Stimulated activated CD8-positive, alpha-beta memory T cell treated with anti-CD3 and anti-CD28 coated beads, Interleukin-12 subunit alpha, Interleukin-12 subunit beta, amount 100 ng/mL, for 1 hour (primary cell): ENCODE data around the gene IL4R.
A peak's percentile ranks its signal among the peaks of the same experiment; 100 is the strongest.
"Not testable (repeated sequence)": the region's sequence is repeated elsewhere in the genome, so short reads cannot be mapped to it uniquely, and the experiment has no call there.

Experiments used
- DNase-seq: peaks from one replicate; pipeline ENCODE4 v3.0.0-alpha.2; 2020; ENCODE audit warnings: low read depth

The IL4R gene

DNA sequence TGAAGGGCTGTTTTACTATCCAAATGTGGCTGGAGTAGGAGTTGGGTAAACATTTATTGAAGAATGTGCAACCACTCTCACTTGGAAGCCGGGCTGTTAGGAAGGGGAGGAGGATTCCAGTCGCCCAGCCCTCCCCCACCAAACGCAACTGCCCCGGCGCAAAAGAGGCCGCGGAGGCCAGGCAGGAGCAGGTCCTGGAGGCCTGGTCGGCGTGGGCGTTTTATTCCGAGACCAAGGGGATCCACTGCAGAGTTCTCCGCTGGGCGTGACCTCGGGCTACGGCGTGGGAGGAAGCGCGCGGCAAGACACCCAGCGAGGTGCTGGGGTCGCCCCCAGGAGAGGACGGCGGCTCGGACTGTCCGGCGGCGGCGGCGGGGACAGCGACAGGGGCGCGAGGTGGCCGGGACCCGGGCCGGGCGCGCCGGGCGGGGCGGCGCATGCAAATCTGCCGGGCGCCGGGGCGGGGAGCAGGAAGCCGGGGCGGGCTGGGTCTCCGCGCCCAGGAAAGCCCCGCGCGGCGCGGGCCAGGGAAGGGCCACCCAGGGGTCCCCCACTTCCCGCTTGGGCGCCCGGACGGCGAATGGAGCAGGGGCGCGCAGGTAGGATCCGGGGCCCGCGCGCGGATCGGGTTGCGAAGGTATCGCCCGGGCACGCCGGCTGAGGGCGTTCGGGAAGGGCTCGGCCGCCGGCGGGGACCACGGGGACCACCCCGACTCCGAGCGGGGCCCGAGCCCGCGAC lies at the start of gene IL4R:
TSS of gene IL4R (plus strand) at position 553 of the 739 bp plus-strand sequence. CDS start 26,230 bp downstream, outside the sequence.
- peak; percentile 39 for DNase-seq

GRCh38 chr16:27264151-27264550 lies 49.6 kb upstream of the IL4R start:
- DNase-seq, result no peak

- DNase-seq, result no peak
These were observed 47.8 kb upstream of the IL4R start for GRCh38 chr16:27265982-27266381.

DNA sequence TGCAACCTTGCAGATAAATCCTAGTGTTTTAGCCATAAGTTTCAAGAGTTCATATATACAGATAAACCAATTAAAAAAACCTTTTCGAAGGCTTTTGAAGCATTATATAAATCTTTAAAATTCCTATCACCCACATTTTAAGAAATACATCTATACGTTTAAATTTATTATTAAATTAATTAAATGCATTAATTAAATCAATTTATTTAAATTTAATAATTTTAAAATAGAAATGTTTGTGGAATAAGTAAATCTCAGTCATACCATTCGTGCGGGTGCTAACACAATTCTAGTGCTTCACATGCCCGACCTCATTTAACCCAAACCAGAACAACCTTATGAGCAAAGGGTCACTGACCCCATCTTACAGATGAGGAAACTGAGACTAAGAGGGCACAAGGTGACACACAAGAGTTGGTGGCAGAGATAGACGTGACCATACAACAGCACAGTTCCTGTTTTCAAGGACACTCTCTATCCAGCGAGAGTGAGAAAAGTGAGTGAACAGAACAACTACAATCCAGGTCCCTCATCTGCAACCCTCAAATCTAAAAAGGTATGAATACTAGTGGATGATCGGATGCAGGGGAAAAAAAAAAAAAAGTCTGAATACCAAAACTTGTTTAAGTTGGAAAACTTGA lies 46.6 kb upstream of the IL4R start:
- no peak for DNase-seq

DNA sequence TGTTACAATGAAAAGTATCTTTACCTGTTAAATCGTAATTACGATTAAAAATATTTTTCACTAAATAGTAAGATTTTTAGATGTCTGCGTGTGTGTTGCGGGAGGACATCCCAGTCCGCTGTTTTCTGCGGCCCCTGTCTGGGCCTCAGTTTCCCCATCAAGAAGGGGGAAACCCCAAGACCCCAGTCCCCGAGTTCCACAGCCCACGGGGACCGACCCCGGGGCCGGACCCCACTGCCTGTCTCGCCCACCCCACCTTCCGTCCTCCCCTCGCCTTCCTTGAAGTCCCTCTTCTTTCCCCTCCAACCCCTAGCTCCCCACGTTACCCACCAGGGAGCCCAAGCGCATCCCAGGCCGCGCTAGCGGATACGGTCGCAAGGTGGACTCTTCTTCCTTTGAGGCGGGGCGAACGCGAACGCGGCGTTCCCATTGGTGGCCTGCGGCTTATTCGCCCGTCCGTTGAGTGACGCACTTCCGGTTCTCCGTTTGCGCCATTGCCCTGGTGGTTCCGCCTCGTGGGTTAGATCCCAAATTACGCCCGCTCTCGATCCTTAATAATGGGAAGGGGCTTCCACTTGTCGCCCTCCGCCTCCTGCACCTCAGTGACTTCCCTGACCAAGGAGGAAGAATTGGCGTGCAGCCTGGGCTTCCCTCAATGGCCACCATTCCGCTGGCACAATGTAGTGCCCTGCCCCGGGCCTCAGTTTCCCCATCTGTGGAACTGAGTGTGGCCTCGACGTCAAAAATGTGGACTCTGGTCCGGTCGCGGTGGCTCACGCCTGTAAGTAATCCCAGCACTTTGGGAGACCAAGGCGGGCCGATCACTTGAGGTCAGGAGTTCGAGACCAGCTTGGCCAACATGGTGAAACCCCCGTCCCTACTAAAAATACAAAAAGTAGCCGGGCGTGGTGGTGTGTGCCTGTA lies 45.1 kb upstream of the IL4R start, which contains the start of gene NSMCE1:
TSS of gene NSMCE1 (minus strand) at position 397 of the 924 bp plus-strand sequence. CDS start 11,202 bp downstream, outside the sequence.
- peak; percentile 95 for DNase-seq

GRCh38 chr16:27269300-27270150 lies 44.2 kb upstream of the IL4R start:
- DNase-seq, result no peak

DNA sequence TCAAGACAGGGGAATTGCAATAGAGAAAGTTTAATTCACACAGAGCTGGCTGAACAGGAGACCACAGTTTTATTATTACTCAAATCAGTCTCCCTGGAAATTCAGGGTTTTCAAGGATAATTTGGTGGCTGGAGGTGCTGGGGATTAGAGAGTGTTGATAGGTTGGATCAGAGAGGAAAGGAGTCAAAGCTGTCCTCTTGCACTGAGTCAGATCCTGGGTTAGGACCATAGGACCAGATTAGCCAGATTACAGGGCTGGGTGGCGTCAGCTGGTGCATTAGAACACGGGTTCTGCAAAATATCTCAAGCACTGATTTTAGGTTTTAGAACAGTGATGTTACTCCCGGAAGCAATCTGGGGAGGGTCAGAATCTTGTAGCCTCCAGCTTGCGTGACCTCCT lies 43.4 kb upstream of the IL4R start:
- DNase-seq, result no peak

GRCh38 chr16:27272076-27272475 lies 41.7 kb upstream of the IL4R start:
- no peak for DNase-seq

GRCh38 chr16:27272697-27273096 lies 41.1 kb upstream of the IL4R start:
- not testable (repeated sequence) for DNase-seq

- DNase-seq, result no peak
These were observed 40.5 kb upstream of the IL4R start for GRCh38 chr16:27273330-27273669.

DNA sequence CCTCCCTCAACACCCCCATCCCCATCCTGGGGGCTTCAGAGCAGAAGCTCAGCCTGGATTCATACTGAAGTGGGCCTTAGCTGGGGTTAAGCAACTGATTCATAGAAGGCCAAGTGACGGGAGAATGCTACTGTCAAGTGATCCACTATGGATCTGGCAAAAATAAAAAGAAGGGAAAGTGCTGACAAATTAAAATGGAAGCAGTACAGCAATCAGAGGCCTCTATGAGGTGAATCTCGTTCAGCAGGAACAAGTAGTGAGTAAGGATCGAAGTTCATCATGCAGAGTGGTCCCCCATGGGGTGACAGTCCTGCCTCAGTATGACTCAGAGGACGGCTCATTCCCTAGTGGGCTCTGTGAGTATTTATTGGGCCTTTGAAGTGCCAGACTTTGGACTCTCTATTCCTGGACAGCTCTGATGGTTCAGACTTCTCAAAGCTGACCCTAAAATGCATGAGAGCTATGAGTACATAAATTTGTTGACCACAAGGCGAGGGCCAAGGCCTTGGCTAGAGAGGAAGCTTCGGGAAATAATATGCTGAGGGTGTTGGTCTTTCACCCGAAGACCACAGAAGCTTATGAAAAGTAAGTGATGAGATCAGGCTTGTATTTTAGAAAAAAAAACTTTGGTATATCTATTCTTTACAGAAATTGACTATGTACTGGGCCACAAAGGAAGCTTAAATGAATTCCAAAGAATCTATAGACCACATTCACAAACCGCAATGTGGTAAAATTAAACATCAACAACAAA lies 39.9 kb upstream of the IL4R start:
- DNase-seq, result no peak

DNA sequence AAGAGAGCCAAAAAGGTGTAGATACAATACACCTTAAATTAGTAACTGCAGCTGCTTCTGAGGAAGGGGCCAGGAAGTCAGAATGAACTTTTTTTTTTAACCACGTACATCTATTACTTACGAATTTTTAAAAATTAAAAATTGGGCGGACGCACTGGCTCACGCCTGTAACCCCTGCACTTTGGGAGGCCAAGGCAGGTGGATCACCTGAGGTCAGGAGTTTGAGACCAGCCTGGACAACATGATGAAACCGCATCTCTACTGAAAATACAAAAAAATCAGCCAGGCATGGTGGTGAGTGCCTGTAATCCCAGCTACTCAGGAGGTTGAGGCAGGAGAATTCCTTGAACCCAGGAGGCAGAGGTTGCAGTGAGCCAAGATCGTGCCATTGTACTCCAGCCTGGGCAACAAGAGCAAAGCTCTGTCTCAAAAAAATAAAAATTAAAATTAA lies 39.3 kb upstream of the IL4R start:
- not testable (repeated sequence) for DNase-seq

GRCh38 chr16:27275394-27275793 lies 38.4 kb upstream of the IL4R start:
- DNase-seq, result no peak

GRCh38 chr16:27281243-27281642 lies 32.5 kb upstream of the IL4R start:
- DNase-seq, result no peak

- DNase-seq, result no peak
These were observed 28.7 kb upstream of the IL4R start for GRCh38 chr16:27284865-27285675.

- no peak for DNase-seq
These were observed 28.0 kb upstream of the IL4R start for GRCh38 chr16:27285676-27286196.

- DNase-seq, result no peak
These were observed 27.3 kb upstream of the IL4R start for GRCh38 chr16:27286451-27286850.

DNA sequence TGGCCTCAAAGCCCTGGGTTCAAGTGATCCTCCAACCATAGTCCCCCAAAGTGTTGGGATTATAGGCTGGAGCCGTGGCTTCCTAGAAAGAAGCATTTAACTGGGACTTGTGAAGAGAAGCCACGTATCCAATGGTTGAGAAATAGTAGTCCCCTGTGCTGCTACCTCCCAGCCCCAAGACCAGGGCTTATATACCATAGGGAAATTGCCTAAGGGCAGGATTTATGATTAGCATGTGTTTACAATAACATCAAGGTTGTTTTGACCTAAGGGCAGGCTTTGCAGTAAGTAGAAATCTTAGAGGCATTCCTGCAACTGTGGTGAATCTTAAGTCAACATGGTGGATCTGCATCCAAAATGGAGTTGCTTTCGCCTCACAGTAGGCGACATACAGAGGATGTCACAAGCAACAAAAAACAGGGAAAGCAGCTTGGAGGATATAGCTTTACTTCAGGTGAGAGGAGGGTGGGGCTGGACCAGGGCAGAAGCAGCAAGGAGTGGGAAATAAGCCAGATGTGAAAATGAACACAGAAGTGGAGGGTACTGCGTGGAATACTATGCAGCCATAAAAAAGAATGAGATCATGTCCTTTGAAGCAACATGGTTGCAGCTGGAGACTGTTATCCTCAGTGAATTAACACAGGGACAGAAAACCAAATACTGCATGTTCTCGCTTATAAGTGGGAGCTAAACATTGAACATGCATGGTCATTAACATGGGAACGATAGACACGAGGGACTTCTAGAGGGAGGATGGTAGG lies 26.5 kb upstream of the IL4R start:
- DNase-seq, result no peak

DNA sequence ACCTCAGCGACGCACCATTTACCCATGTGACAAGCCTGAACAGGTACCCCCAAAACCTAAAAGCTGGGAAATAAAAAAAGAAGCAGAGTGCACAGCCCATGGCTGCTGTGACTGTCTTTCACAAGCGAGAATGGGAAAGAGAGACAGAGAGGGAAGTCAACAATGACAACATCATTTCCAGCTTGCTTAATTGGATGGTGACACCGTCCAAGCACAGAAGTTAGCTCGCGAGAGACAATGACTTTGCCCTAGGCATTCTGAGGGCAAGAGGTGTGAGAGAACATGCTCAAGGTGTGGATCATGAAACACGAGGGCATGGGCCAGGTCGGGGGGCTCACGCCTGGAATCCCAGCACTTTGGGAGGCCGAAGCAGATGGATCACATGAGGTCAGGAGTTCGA lies 25.9 kb upstream of the IL4R start:
- DNase-seq, result no peak
